NB4 (cell line): ENCODE results near the gene TIA1.

Experiments
- DNase-seq: peaks from one replicate; pipeline ENCODE4 v3.0.0; 2010; ENCODE audit warnings: low read depth
- H3K4me3 ChIP-seq: one replicate; pipeline ENCODE4 v1.5.1; 2011; ENCODE audit warnings: mild to moderate bottlenecking, low read depth, low read length, moderate library complexity
- CTCF ChIP-seq: IDR thresholded peaks from one replicate; pipeline ENCODE4 v1.5.1; 2012; ENCODE audit warnings: low read depth, low read length
- MAX ChIP-seq: IDR thresholded peaks from 2 replicates; pipeline ENCODE4 v1.6.1; 2011; ENCODE audit warnings: low read depth, low read length
- MYC ChIP-seq: IDR thresholded peaks from 2 replicates; pipeline ENCODE4 v1.6.1; 2011; ENCODE audit warnings: low read depth, low read length
- POLR2A ChIP-seq: IDR thresholded peaks from 2 replicates; pipeline ENCODE4 v1.6.1; 2011; ENCODE audit warnings: mild to moderate bottlenecking; ENCODE audit not compliant: insufficient read length; ENCODE audit errors: extremely low read depth

TIA1 gene

GRCh38 chr2:70261501-70261900 lies 13.1 kb upstream of the TIA1 start:
- peak; percentile 36 for DNase-seq
- no peak for TF ChIP-seq POLR2A
- no peak for TF ChIP-seq MYC
- no peak for TF ChIP-seq MAX
- no peak for TF ChIP-seq CTCF
- no peak overlapping the region for H3K4me3 ChIP-seq

GRCh38 chr2:70258532-70258875 lies 10.1 kb upstream of the TIA1 start:
- peak overlapping the region; percentile 73 for H3K4me3 ChIP-seq
- peak; percentile 82 for DNase-seq
- TF ChIP-seq CTCF (no peak), MAX (no peak), POLR2A (no peak), MYC (no peak)

GRCh38 chr2:70255637-70256314 lies 7.3 kb upstream of the TIA1 start:
- DNase-seq = no peak
- no peak overlapping the region for H3K4me3 ChIP-seq
- TF ChIP-seq MYC = no peak
- TF ChIP-seq CTCF = no peak
- no peak for TF ChIP-seq MAX
- TF ChIP-seq POLR2A = no peak

GRCh38 chr2:70250434-70250833 lies 2.0 kb upstream of the TIA1 start:
- no peak overlapping the region for H3K4me3 ChIP-seq
- TF ChIP-seq POLR2A (no peak), MAX (no peak), MYC (no peak), CTCF (no peak)
- DNase-seq = no peak

- peak overlapping the region; percentile 96 for H3K4me3 ChIP-seq
- DNase-seq = peak; percentile 28
- TF ChIP-seq MYC = no peak
- TF ChIP-seq CTCF = no peak
- no peak for TF ChIP-seq POLR2A
- TF ChIP-seq MAX = no peak
These were observed 856 bp downstream of the TIA1 start for GRCh38 chr2:70247364-70248180.
